Measurements from ENCODE around the gene CACNA1I.
A peak's percentile ranks its signal among the peaks of the same experiment; 100 is the strongest.
"Not testable (repeated sequence)": the region's sequence is repeated elsewhere in the genome, so short reads cannot be mapped to it uniquely, and the experiment has no call there.

CACNA1I gene

GRCh38 chr22:39570665-39571064 lies at the start of gene CACNA1I:
Gene CACNA1I, plus strand, starts transcription at chr22:39570753. Its CDS starts 0 bp downstream, at chr22:39570753.
- no peak for DNase-seq (ENCODE audit: low spot score)
- no peak for TF ChIP-seq CTCF (IDR thresholded peaks at IDR 0.05; ENCODE audit: borderline replicate concordance, control extremely low read depth, extremely low read depth, insufficient read depth, missing control alignments)
- in situ Hi-C loops (cut with MboI; ENCODE audit: low sequenced_read_pairs, unreplicated experiment) = no loop called here

- in situ Hi-C loops (cut with MboI; ENCODE audit: low sequenced_read_pairs, unreplicated experiment) = loop anchor here (25.0 kb wide), 1 partner anchor 359 kb away; the partner anchor contains the start of gene CBX7
- DNase-seq (ENCODE audit: low spot score) = peak; percentile 84
These were observed 49.3 kb upstream of the CACNA1I start for GRCh38 chr22:39521106-39521885.

- in situ Hi-C loops (cut with MboI; ENCODE audit: low sequenced_read_pairs, unreplicated experiment) = loop anchor here (25.0 kb wide), 1 partner anchor 360 kb away; the partner anchor contains the start of gene CBX7
- not testable (repeated sequence) for DNase-seq (ENCODE audit: low spot score)
These were observed 48.5 kb upstream of the CACNA1I start for GRCh38 chr22:39522091-39522490.

- no peak for DNase-seq (ENCODE audit: low spot score)
- in situ Hi-C loops (cut with MboI; ENCODE audit: low sequenced_read_pairs, unreplicated experiment) = loop anchor here (25.0 kb wide), 1 partner anchor 360 kb away; the partner anchor contains the start of gene CBX7
These were observed 47.8 kb upstream of the CACNA1I start for GRCh38 chr22:39522567-39523300.

GRCh38 chr22:39524089-39524752 lies 46.3 kb upstream of the CACNA1I start:
- in situ Hi-C loops (cut with MboI; ENCODE audit: low sequenced_read_pairs, unreplicated experiment) = loop anchor here (25.0 kb wide), 1 partner anchor 362 kb away; the partner anchor contains the start of gene CBX7
- DNase-seq (ENCODE audit: low spot score) = no peak
- TF ChIP-seq CTCF (IDR thresholded peaks at IDR 0.05; ENCODE audit: borderline replicate concordance, control extremely low read depth, extremely low read depth, insufficient read depth, missing control alignments) = no peak

More at GRCh38 chr22:39522567-39523300, 47.8 kb upstream of the CACNA1I start:
- TF ChIP-seq CTCF (IDR thresholded peaks at IDR 0.05; ENCODE audit: borderline replicate concordance, control extremely low read depth, extremely low read depth, insufficient read depth, missing control alignments) = no peak

- in situ Hi-C loops (cut with MboI; ENCODE audit: low sequenced_read_pairs, unreplicated experiment) = loop anchor here (25.0 kb wide), 3 partner anchors 363 to 837 kb away; partner anchors contain the start of genes CBX7, SGSM3 and TNRC6B
These were observed 45.5 kb upstream of the CACNA1I start for GRCh38 chr22:39524753-39525657.

More at GRCh38 chr22:39524753-39525657, 45.5 kb upstream of the CACNA1I start:
- DNase-seq (ENCODE audit: low spot score) = no peak
- no peak for TF ChIP-seq CTCF (IDR thresholded peaks at IDR 0.05; ENCODE audit: borderline replicate concordance, control extremely low read depth, extremely low read depth, insufficient read depth, missing control alignments)
